GM23338 (cell line): ENCODE results near the gene YES1. TPM values are rescaled to one million over a fixed set of nuclear protein-coding genes. Genes with fewer than 3 reads are reported as not detected.

Source experiments
- ATAC-seq: fragments of 200-7000 bp; cut with Tn5 transposase; 3 replicates; pipeline ENCODE4 v1.9.1; 2020
- DNase-seq: peaks from one replicate; pipeline ENCODE4 v3.0.0-alpha.2; 2015; ENCODE audit warnings: low spot score
- H2AFZ ChIP-seq: fragments of 200-600 bp; sonication (generic); 2 replicates; pipeline ENCODE4 v1.8.0; 2016; ENCODE audit warnings: antibody characterized with exemption, mild to moderate bottlenecking, moderate library complexity
- H3F3A ChIP-seq: fragments of 200-600 bp; sonication (generic); replicated peaks from 2 replicates; pipeline ENCODE4 v1.8.0; 2017; ENCODE audit warnings: antibody characterized with exemption, mixed run types, low read depth
- H3K27ac ChIP-seq: fragments of 200-600 bp; sonication (generic); 2 replicates; pipeline ENCODE4 v1.6.1; 2016; ENCODE audit warnings: low read depth
- H3K27me3 ChIP-seq: fragments of 200-600 bp; sonication (generic); 2 replicates; pipeline ENCODE4 v1.8.0; 2016; ENCODE audit warnings: mild to moderate bottlenecking, mixed run types, moderate library complexity; ENCODE audit not compliant: insufficient read depth
- H3K36me3 ChIP-seq: fragments of 200-600 bp; sonication (generic); 2 replicates; pipeline ENCODE4 v1.8.0; 2016; ENCODE audit warnings: mild to moderate bottlenecking; ENCODE audit not compliant: insufficient read depth
- H3K4me1 ChIP-seq: fragments of 200-600 bp; sonication (generic); 2 replicates; pipeline ENCODE4 v1.8.0; 2016; ENCODE audit warnings: mild to moderate bottlenecking, moderate library complexity; ENCODE audit not compliant: insufficient read depth
- H3K4me2 ChIP-seq: fragments of 200-600 bp; sonication (generic); 2 replicates; pipeline ENCODE4 v1.7.1; 2017; ENCODE audit warnings: mixed run types
- H3K4me3 ChIP-seq: fragments of 200-600 bp; sonication (generic); 2 replicates; pipeline ENCODE4 v1.6.1; 2016; ENCODE audit warnings: mixed run types
- H3K79me2 ChIP-seq: fragments of 200-600 bp; sonication (generic); replicated peaks from 2 replicates; pipeline ENCODE4 v1.8.0; 2017; ENCODE audit warnings: mild to moderate bottlenecking; ENCODE audit not compliant: insufficient read depth
- H3K9me2 ChIP-seq: fragments of 200-600 bp; sonication (generic); 2 replicates; pipeline ENCODE4 v1.8.0; 2017; ENCODE audit not compliant: insufficient read depth
- H4K20me1 ChIP-seq: fragments of 200-600 bp; sonication (generic); replicated peaks from 2 replicates; pipeline ENCODE4 v1.8.0; 2017; ENCODE audit warnings: mild to moderate bottlenecking; ENCODE audit not compliant: insufficient read depth
- H3K27ac Mint-ChIP-seq: 2 replicates; pipeline ENCODE4 v1.8.0; 2020; ENCODE audit warnings: inconsistent platforms, mild to moderate bottlenecking, moderate library complexity, mixed read lengths
- H3K27me3 Mint-ChIP-seq: 3 replicates; pipeline ENCODE4 v1.8.0; 2022; ENCODE audit warnings: low read depth, mild to moderate bottlenecking, moderate library complexity, mixed read lengths, inconsistent platforms; ENCODE audit not compliant: insufficient read depth, poor library complexity
- H3K36me3 Mint-ChIP-seq: 3 replicates; pipeline ENCODE4 v1.8.0; 2021; ENCODE audit warnings: low read depth, mild to moderate bottlenecking, inconsistent platforms, moderate library complexity, mixed read lengths
- H3K4me1 Mint-ChIP-seq: 3 replicates; pipeline ENCODE4 v1.8.0; 2020; ENCODE audit warnings: mild to moderate bottlenecking, inconsistent platforms, mixed read lengths
- H3K4me3 Mint-ChIP-seq: 3 replicates; pipeline ENCODE4 v1.8.0; 2021; ENCODE audit warnings: moderate library complexity, mild to moderate bottlenecking, inconsistent platforms, mixed read lengths
- H3K9me3 Mint-ChIP-seq: 3 replicates; pipeline ENCODE4 v1.8.0; 2020; ENCODE audit warnings: moderate library complexity, mild to moderate bottlenecking, inconsistent platforms, mixed read lengths
- CREB1 ChIP-seq: fragments of 250-450 bp; sonication (Bioruptor Pico); IDR thresholded peaks from 2 replicates; pipeline ENCODE4 v1.5.0; 2020; ENCODE audit warnings: low read depth, mild to moderate bottlenecking, moderate library complexity
- EZH2 ChIP-seq: fragments of 200-600 bp; sonication (generic); IDR thresholded peaks from one replicate; pipeline ENCODE4 v1.8.0; 2017; ENCODE audit warnings: antibody characterized with exemption, mild to moderate bottlenecking, low read depth; ENCODE audit not compliant: unreplicated experiment
- EZH2phosphoT487 ChIP-seq: fragments of 200-600 bp; sonication (generic); IDR thresholded peaks from one replicate; pipeline ENCODE4 v1.8.1; 2018; ENCODE audit warnings: antibody characterized with exemption; ENCODE audit not compliant: unreplicated experiment
- JUNB ChIP-seq: IDR thresholded peaks from one replicate; pipeline ENCODE4 v1.6.1; 2016; ENCODE audit warnings: antibody characterized with exemption; ENCODE audit not compliant: unreplicated experiment
- POLR2AphosphoS5 ChIP-seq: IDR thresholded peaks from 2 replicates; pipeline ENCODE4 v1.6.1; 2016; ENCODE audit warnings: antibody characterized with exemption, low read depth
- STAT1 ChIP-seq: IDR thresholded peaks from one replicate; pipeline ENCODE4 v1.6.1; 2016; ENCODE audit warnings: antibody characterized with exemption; ENCODE audit not compliant: unreplicated experiment
- ZNF331 ChIP-seq: fragments of 250-450 bp; sonication (Bioruptor Pico); IDR thresholded peaks from 2 replicates; pipeline ENCODE4 v1.5.0; 2020; ENCODE audit warnings: low read depth, mild to moderate bottlenecking, moderate library complexity
- polyA plus RNA-seq: library from polyadenylated mRNA; unstranded; fragments of >200 nt; fragmentation: Nextera tagmentation; extraction: Ambion mirVana; gene quantifications from 2 replicates; pipeline ENCODE4 v1.2.1, GENCODE V29; 2016
- total RNA-seq: library from RNA; depleted of rRNA; stranded (reverse); fragments of >200 nt; shearing (Covaris generic); gene quantifications from 2 replicates; pipeline ENCODE4 v1.2.3, GENCODE V29; 2014
- TF ChIP-seq, protein P1 (sequence below): IDR thresholded peaks from one replicate; pipeline ENCODE4 v1.6.1; 2018; ENCODE audit warnings: antibody characterized with exemption; ENCODE audit not compliant: unreplicated experiment
- TF ChIP-seq, protein P2 (sequence below): fragments of 250-450 bp; sonication (Bioruptor Pico); IDR thresholded peaks from 2 replicates; pipeline ENCODE4 v1.5.0; 2020; ENCODE audit warnings: mild to moderate bottlenecking, moderate library complexity
- TF ChIP-seq, protein P3 (sequence below): IDR thresholded peaks from 2 replicates; pipeline ENCODE4 v1.6.1; 2016; ENCODE audit warnings: antibody characterized with exemption

The YES1 gene
- total and polyA plus RNA-seq, 2 experiments from 2014 or later = 25.4 to 327 TPM

DNA sequence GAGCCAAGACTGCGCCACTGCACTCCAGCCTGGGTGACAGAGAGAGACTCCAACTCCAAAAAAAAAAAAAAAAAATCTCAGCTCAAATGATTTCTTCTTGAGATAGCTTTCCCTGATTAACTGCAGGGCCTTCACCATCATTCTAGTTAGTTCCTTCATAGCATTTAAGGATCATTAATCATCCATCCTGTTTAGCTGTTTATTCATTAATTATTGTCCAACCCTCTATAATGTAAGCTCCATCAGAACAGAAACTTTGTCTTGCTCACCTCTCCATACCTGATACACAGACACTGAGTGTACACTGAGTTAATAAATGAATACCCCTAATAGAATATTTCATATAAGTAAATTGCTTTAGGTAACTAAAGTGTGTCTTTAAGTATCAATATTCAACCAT lies 57.4 kb downstream of the YES1 start:
- H3K36me3 Mint-ChIP-seq = peaks cover 18% of the 10 kb centered on the region
- H3F3A ChIP-seq = no peaks in the 10 kb centered on the region
- H3K27me3 ChIP-seq = no peaks in the 10 kb centered on the region
- H3K4me3 Mint-ChIP-seq = no peak overlapping the region
- TF ChIP-seq, protein P1, sequence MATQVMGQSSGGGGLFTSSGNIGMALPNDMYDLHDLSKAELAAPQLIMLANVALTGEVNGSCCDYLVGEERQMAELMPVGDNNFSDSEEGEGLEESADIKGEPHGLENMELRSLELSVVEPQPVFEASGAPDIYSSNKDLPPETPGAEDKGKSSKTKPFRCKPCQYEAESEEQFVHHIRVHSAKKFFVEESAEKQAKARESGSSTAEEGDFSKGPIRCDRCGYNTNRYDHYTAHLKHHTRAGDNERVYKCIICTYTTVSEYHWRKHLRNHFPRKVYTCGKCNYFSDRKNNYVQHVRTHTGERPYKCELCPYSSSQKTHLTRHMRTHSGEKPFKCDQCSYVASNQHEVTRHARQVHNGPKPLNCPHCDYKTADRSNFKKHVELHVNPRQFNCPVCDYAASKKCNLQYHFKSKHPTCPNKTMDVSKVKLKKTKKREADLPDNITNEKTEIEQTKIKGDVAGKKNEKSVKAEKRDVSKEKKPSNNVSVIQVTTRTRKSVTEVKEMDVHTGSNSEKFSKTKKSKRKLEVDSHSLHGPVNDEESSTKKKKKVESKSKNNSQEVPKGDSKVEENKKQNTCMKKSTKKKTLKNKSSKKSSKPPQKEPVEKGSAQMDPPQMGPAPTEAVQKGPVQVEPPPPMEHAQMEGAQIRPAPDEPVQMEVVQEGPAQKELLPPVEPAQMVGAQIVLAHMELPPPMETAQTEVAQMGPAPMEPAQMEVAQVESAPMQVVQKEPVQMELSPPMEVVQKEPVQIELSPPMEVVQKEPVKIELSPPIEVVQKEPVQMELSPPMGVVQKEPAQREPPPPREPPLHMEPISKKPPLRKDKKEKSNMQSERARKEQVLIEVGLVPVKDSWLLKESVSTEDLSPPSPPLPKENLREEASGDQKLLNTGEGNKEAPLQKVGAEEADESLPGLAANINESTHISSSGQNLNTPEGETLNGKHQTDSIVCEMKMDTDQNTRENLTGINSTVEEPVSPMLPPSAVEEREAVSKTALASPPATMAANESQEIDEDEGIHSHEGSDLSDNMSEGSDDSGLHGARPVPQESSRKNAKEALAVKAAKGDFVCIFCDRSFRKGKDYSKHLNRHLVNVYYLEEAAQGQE = no peak
- TF ChIP-seq JUNB = no peak
- TF ChIP-seq POLR2AphosphoS5 = no peak
- TF ChIP-seq STAT1 = no peak
- no peak for TF ChIP-seq CREB1 (CRISPR knock-in tag)
- TF ChIP-seq EZH2 = no peak
- no peak for TF ChIP-seq EZH2phosphoT487
- TF ChIP-seq ZNF331 = no peak
- TF ChIP-seq, protein P2, sequence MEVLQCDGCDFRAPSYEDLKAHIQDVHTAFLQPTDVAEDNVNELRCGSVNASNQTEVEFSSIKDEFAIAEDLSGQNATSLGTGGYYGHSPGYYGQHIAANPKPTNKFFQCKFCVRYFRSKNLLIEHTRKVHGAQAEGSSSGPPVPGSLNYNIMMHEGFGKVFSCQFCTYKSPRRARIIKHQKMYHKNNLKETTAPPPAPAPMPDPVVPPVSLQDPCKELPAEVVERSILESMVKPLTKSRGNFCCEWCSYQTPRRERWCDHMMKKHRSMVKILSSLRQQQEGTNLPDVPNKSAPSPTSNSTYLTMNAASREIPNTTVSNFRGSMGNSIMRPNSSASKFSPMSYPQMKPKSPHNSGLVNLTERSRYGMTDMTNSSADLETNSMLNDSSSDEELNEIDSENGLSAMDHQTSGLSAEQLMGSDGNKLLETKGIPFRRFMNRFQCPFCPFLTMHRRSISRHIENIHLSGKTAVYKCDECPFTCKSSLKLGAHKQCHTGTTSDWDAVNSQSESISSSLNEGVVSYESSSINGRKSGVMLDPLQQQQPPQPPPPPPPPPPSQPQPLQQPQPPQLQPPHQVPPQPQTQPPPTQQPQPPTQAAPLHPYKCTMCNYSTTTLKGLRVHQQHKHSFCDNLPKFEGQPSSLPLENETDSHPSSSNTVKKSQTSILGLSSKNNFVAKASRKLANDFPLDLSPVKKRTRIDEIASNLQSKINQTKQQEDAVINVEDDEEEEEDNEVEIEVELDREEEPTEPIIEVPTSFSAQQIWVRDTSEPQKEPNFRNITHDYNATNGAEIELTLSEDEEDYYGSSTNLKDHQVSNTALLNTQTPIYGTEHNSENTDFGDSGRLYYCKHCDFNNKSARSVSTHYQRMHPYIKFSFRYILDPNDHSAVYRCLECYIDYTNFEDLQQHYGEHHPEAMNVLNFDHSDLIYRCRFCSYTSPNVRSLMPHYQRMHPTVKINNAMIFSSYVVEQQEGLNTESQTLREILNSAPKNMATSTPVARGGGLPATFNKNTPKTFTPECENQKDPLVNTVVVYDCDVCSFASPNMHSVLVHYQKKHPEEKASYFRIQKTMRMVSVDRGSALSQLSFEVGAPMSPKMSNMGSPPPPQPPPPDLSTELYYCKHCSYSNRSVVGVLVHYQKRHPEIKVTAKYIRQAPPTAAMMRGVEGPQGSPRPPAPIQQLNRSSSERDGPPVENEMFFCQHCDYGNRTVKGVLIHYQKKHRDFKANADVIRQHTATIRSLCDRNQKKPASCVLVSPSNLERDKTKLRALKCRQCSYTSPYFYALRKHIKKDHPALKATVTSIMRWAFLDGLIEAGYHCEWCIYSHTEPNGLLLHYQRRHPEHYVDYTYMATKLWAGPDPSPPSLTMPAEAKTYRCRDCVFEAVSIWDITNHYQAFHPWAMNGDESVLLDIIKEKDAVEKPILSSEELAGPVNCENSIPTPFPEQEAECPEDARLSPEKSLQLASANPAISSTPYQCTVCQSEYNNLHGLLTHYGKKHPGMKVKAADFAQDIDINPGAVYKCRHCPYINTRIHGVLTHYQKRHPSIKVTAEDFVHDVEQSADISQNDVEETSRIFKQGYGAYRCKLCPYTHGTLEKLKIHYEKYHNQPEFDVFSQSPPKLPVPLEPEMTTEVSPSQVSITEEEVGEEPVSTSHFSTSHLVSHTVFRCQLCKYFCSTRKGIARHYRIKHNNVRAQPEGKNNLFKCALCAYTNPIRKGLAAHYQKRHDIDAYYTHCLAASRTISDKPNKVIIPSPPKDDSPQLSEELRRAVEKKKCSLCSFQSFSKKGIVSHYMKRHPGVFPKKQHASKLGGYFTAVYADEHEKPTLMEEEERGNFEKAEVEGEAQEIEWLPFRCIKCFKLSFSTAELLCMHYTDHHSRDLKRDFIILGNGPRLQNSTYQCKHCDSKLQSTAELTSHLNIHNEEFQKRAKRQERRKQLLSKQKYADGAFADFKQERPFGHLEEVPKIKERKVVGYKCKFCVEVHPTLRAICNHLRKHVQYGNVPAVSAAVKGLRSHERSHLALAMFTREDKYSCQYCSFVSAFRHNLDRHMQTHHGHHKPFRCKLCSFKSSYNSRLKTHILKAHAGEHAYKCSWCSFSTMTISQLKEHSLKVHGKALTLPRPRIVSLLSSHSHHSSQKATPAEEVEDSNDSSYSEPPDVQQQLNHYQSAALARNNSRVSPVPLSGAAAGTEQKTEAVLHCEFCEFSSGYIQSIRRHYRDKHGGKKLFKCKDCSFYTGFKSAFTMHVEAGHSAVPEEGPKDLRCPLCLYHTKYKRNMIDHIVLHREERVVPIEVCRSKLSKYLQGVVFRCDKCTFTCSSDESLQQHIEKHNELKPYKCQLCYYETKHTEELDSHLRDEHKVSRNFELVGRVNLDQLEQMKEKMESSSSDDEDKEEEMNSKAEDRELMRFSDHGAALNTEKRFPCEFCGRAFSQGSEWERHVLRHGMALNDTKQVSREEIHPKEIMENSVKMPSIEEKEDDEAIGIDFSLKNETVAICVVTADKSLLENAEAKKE = no peak
- TF ChIP-seq, protein P3, sequence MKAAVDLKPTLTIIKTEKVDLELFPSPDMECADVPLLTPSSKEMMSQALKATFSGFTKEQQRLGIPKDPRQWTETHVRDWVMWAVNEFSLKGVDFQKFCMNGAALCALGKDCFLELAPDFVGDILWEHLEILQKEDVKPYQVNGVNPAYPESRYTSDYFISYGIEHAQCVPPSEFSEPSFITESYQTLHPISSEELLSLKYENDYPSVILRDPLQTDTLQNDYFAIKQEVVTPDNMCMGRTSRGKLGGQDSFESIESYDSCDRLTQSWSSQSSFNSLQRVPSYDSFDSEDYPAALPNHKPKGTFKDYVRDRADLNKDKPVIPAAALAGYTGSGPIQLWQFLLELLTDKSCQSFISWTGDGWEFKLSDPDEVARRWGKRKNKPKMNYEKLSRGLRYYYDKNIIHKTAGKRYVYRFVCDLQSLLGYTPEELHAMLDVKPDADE = no peak
- H3K4me2 ChIP-seq = no peak overlapping the region
- H3K36me3 ChIP-seq = peaks cover 10% of the 10 kb centered on the region; the same call in 1 of the 2 replicates
- no peaks in the 10 kb centered on the region for H3K27me3 Mint-ChIP-seq
- H3K79me2 ChIP-seq = peaks cover 28% of the 10 kb centered on the region
- no peaks in the 10 kb centered on the region for H3K9me2 ChIP-seq
- ATAC-seq = no peak
- no peaks in the 10 kb centered on the region for H3K4me1 Mint-ChIP-seq
- H2AFZ ChIP-seq = no peak overlapping the region
- peaks cover 11% of the 10 kb centered on the region; the same call in 1 of the 2 replicates for H4K20me1 ChIP-seq
- H3K9me3 Mint-ChIP-seq = no peaks in the 10 kb centered on the region
- DNase-seq = no peak
- no peak overlapping the region for H3K27ac ChIP-seq
- H3K4me1 ChIP-seq = no peaks in the 10 kb centered on the region
- no peak overlapping the region for H3K4me3 ChIP-seq
- no peak overlapping the region for H3K27ac Mint-ChIP-seq
